HG03159 (cell line): ENCODE data around the gene ITGAE.
"Not testable (repeated sequence)": the region's sequence is repeated elsewhere in the genome, so short reads cannot be mapped to it uniquely, and the experiment has no call there.

Source experiments
- ATAC-seq: cut with Tn5 transposase; IDR thresholded peaks from one replicate; pipeline ENCODE4 v1.9.1; 2021; ENCODE audit warnings: mild to moderate bottlenecking, moderate library complexity; ENCODE audit not compliant: unreplicated experiment

The ITGAE gene

DNA sequence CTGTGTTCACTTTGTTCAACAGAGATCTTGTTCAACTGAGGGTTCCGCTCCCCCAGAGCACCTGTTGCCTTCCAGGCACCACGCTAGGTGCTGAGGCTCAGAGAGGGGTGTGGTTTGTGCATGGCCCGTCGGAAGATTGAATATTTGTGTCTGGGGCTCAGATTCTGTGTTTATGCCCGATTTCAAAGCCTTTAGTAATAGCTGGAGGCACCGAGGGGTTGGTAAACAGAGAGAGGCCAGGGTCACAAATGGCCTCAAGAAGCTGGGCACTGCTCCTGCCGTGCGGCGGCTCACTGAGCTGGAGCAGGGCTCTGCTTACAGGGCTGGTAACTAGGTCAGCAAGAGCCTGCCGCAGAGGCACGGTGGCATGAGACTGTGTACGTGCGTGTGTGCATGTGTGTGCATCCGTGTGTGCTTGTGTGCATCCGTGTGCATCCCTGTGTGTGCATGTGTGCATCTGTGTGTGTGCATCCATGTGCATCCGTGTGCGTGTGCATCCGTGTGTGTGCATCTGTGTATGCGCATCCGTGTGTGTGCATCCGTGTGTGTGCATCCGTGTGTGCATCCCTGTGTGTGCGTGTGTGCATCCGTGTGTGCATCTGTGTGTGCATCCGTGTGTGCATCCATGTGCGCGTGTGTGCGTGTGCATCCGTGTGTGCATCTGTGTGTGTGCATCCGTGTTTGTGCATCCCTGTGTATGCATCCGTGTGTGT, 5.4 kb downstream of the ITGAE start:
- ATAC-seq, result no peak

- no peak for ATAC-seq
These were observed 6.2 kb downstream of the ITGAE start for GRCh38 chr17:3794557-3795389.

- ATAC-seq, result not testable (repeated sequence)
These were observed 6.8 kb downstream of the ITGAE start for GRCh38 chr17:3794152-3794551.

GRCh38 chr17:3793258-3793657, 7.7 kb downstream of the ITGAE start:
- ATAC-seq, result not testable (repeated sequence)

- no peak for ATAC-seq
These were observed 8.5 kb downstream of the ITGAE start for GRCh38 chr17:3792481-3792880.

DNA sequence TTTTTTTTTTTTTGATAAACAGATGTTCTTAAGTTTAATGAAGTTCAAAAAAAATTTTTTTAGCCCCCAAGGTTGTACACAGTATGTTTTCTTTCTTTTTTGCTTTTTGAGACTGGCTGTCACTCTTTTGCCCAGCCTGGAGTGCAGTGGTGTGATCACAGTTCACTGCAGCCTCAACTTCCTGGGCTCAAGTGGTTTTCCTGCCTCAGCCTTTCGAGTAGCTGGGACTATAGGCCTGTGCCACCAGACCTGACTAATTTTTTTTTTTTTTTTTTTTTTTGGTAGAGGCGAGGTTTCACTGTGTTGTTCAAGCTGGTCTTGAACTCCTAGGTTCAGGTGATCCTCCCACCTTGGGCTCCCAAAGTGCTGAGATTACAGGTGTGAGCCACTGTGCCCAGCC, 12.8 kb downstream of the ITGAE start:
- ATAC-seq, result no peak

GRCh38 chr17:3785323-3785722, 15.7 kb downstream of the ITGAE start:
- ATAC-seq, result not testable (repeated sequence)

DNA sequence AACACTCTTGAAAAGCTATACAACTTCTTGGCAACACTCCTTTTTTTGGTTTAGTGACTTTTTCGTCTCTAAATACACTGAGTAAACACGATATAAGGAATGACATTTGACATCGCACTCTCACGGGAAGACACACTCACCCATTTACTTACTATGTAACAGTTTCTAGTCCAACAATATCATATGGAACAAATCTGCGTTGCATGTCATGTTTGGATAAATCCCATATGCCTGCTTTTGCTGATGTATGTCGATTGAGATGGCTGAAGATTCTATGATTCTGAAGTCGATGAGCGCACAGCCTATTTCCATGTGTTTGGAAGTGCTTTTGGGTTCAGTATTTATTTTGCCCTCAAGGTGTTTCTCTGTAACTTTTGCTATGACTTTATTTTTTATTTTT, 18.2 kb downstream of the ITGAE start:
- no peak for ATAC-seq

GRCh38 chr17:3780986-3781385, 20.0 kb downstream of the ITGAE start:
- no peak for ATAC-seq

DNA sequence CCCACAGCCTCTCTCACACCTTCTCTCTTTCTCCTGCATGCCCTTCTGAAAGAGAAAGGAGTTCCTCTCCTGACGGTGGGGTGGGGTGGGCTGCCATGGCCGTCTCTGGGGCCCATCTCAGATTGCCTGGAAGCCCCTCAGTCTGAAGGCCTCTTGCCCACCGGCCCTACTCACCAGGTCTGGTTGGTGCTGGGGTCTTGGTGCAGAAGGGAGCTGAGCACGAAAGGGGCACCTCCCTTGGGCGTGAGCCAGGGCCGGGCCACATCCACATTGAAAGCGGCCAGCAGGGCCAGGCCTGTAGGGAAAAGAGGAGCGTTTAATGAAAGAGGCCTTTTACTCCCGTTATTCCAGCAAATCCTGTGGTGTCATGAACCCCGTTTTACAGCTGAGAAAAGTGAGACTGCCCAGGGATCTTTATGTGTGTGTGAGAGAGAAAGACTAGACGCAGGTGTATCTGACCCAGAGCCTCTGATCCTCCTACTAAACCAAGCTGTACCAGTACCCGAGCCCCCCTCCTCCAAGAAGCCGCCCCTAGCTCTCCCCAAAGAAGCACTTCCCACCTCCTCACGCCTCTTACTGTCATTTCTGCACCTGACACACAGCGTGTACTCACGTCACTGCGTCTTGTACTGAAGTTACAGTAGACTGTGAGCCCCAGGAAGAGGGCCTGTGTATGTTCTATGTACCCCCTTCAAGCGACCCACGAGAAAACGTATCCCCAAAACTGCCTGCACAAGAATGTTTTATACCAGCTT, 23.4 kb downstream of the ITGAE start:
- ATAC-seq, result no peak

DNA sequence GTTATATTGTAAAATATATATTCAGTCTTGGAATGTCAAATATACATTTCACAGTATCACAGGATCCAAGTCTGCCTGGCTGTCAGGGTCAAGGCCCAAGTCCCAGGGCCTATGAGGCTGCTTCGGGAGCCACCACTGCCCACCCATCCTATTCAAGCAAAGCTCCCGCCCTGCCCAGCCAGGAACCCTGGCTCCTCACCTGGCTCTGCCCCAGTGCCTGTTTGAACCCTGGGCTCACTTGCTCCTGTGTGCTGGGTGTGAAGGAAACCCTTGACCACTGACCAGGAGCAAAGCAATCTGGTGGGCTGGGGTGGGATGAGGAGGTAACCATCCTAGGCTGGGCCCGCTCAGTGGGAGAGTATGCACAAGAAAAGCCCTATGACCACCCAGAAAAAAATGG, 27.0 kb downstream of the ITGAE start:
- ATAC-seq, result no peak

GRCh38 chr17:3773511-3773910, 27.5 kb downstream of the ITGAE start:
- ATAC-seq, result no peak

DNA sequence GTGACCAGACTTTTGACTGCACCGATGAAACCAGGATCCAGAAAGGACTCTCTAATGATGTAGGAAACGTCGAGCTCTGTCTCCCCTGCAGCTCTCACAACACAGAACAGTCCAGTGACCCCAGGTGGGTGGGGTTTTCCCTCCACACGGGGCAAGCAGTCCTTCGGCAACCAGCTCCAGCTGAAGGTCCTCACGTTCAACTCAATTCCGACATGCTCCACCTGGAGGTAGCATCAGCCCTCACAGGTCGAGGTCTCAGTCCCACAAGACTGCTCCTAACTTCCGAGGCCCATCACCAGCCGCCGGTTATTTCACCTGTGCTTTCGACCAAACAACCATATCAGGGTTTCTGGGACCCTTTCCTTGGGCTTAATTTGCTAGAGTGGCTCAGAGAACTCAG, 28.2 kb downstream of the ITGAE start:
- no peak for ATAC-seq

- no peak for ATAC-seq
These were observed 29.8 kb downstream of the ITGAE start for GRCh38 chr17:3771140-3771539.

GRCh38 chr17:3770466-3770865, 30.5 kb downstream of the ITGAE start:
- ATAC-seq, result no peak

DNA sequence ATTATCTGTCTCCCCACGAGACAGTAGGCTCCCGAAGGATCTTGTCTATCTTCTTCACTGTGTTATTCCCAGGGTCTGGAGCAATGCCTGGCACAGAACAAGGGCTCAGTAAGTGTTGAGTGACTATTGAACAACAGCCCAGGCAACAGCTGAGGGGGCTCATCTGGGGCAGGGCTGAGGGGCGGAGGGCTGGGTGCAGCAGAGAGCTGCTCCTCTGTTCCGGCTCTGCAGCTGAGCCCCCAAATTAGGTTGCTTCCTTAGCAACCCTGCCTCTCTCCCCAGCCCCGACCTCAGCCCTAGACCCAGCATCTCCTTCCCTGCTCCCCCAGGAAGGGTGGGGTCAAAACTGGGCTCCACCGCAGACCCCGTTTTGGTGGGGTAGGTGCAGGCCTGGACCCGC, 32.2 kb downstream of the ITGAE start:
- no peak for ATAC-seq

- no peak for ATAC-seq
These were observed 32.6 kb downstream of the ITGAE start for GRCh38 chr17:3768341-3768740.

DNA sequence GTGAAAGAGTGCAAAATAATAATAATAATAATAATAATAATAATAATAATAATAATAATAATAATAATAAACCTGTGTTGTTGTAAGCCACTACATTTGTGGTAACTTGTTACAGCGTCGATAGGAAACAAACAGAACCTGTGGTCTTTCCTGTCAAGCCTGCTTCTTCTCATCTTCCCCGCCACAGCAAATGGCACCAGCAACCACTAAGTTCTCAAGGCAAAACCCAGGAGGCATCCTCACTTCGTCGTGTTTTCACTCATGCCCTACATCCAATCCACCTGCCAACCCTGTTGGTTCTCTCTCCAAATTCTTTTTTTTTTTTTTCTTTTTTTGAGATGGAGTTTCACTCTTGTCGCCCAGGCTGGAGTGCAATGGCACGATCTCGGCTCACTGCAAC, 34.2 kb downstream of the ITGAE start:
- no peak for ATAC-seq

DNA sequence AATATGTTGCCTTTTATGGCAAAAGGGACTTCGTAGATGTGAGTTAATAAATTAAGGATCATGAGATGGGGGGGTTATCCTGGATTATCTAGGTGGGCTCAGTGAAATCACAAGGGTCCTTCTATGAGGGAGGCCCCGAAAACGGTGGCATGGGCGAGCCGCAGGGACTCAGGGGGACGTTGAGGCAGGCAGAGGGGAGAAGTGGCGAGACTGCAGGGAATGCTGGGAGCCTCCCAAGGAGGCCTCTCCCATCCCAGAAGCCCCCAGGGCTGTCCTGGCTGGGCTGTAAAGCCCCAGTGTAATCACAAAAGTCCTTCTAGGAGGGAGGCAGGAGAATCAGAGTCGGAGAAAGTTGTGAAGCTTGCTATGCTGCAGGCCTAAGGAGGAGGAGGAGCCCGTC, 35.0 kb downstream of the ITGAE start:
- ATAC-seq, result no peak

GRCh38 chr17:3763777-3764170, 37.2 kb downstream of the ITGAE start:
- no peak for ATAC-seq

DNA sequence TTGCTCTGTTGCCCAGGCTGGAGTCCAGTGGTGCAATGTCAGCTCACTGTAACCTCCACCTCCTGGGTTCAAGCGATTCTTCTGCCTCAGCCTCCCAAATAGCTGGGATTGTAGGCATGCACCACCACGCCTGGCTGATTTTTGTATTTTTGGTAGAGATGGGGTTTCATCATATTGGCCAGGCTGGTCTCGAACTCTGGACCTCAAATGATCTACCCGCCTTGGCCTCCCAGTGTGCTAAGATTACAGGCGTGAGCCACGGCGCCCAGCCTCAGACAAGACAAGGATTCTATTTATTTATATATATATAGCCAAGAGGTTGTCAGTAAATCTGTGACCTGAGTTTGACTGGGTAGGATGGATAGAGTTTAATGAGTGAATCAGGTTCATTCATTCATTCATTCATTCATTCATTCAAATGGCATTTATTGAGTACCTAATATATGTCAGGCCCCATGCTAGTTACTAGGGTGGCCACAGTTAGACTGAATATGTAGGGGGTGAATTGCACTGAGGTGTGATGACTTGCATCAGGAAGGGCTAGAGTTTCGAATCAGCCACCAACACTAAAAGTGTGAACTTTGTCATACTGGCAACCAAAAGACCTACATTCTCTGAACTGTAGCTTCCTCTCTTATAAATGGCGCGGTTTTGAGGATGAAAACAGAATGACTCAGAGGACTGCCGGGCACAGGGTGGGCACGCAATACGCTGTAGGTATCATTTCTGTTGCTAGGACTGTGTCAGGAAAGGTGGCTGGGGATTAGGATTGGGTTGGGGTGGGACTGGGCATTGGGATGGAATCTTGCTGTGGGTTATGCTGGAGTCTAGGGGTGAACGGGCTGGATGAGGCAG, 37.8 kb downstream of the ITGAE start:
- no peak for ATAC-seq
